Measurements from ENCODE around the gene SAXO2. TPM values are rescaled to one million over a fixed set of nuclear protein-coding genes. Genes with fewer than 3 reads are reported as not detected.

SAXO2 gene
- total and polyA plus RNA-seq, 10 of the 15 experiments (the other 5 are each of a cell fraction or from before 2014, with no cell fraction given): 0.06 to 2.3 (median 1.4) TPM

GRCh38 chr15:82304778-82305090, 42.1 kb downstream of the SAXO2 start:
- CTCF ChIA-PET: no interaction called here
- Histone ChIP-seq H3K4me1 (ENCODE audit: control insufficient read depth, insufficient read depth, low read length) (no peaks in the 10 kb centered on the region), H4K20me1 (ENCODE audit: control insufficient read depth, insufficient read depth) (no peaks in the 10 kb centered on the region), H3K9me3 (replicated peaks; ENCODE audit: control insufficient read depth, insufficient read depth, low read length) (no peaks in the 10 kb centered on the region), H2AFZ (ENCODE audit: control insufficient read depth, low read depth, low read length) (no peak overlapping the region), H3K4me2 (ENCODE audit: control insufficient read depth, insufficient read depth) (no peak overlapping the region), H3K9ac (ENCODE audit: control insufficient read depth, insufficient read depth, low read length) (no peak overlapping the region), H3K27me3 (replicated peaks in 1 of 2; ENCODE audit: control insufficient read depth in 2 of 2, insufficient read depth in 2 of 2, low read length in 1 of 2) (0 out of 4 replicates have a peak, but pooled peaks cover 0 to 3% of the 10 kb centered on the region in 2 experiments), H3K4me3 (no peak overlapping the region), H3K79me2 (ENCODE audit: control insufficient read depth, insufficient read depth, low read length) (no peaks in the 10 kb centered on the region), H3K27ac (ENCODE audit: control insufficient read depth, insufficient read depth) (no peak overlapping the region), H3K36me3 (ENCODE audit: control insufficient read depth in 2 of 2, insufficient read depth in 2 of 2, low read length in 1 of 2) (no peaks in the 10 kb centered on the region)
- no TSS peak for BruUV-seq (replicated peaks)
- ATAC-seq: no peak
- intact Hi-C loops (cut with micrococcal nuclease; ENCODE audit: unreplicated experiment): no loop called here
- no peak for TF ChIP-seq MEF2A (IDR thresholded peaks at IDR 0.05; ENCODE audit: insufficient read depth, low read depth, low read length)
- no peak for TF ChIP-seq RUNX3 (IDR thresholded peaks at IDR 0.05; ENCODE audit: low read length)
- TF ChIP-seq SREBF1 (IDR thresholded peaks at IDR 0.05; ENCODE audit: low read length): no peak
- TF ChIP-seq ZBTB40 (IDR thresholded peaks at IDR 0.05; ENCODE audit: borderline replicate concordance): no peak
- no peak for TF ChIP-seq MEF2B (IDR thresholded peaks at IDR 0.05; ENCODE audit: partially characterized antibody, poor library complexity, severe bottlenecking)
- TF ChIP-seq HDAC2 (IDR thresholded peaks at IDR 0.05): no peak
- TF ChIP-seq POLR2AphosphoS2 (IDR thresholded peaks at IDR 0.05; ENCODE audit: low read depth, low read length): no peak
- no peak for TF ChIP-seq SIN3A (IDR thresholded peaks at IDR 0.05; ENCODE audit: low read depth, low read length)
- TF ChIP-seq ZNF217 (IDR thresholded peaks at IDR 0.05): no peak
- TF ChIP-seq CHD4 (IDR thresholded peaks at IDR 0.05): no peak
- no peak for TF ChIP-seq STAT3 (IDR thresholded peaks at IDR 0.05; ENCODE audit: low read depth, low read length)
- TF ChIP-seq ZNF687 (IDR thresholded peaks at IDR 0.05): no peak
- no peak for TF ChIP-seq HDAC6 (IDR thresholded peaks at IDR 0.05; ENCODE audit: unreplicated experiment)
- no peak for DNase-seq (ENCODE audit: low read depth, low spot score)
- RAD21 ChIA-PET (ENCODE audit: unreplicated experiment): no interaction called here
- 6% methylated on average over 4 of the region's 4 CpGs for WGBS (ENCODE audit: insufficient coverage, insufficient replicate concordance, low lambda C conversion rate, missing lambda C conversion rate)
- SMC1A ChIA-PET (ENCODE audit: uncharacterized antibody, unreplicated experiment): no interaction called here
- in situ Hi-C loops (cut with MboI): no loop called here
- POLR2A ChIA-PET: no interaction called here
- no peak for FAIRE-seq
